PFSK-1 (cell line): ENCODE measurements around the gene PEX12.

Source experiments
- POLR2AphosphoS5 ChIP-seq: IDR thresholded peaks from 2 replicates; pipeline ENCODE4 v1.6.1; 2012; ENCODE audit warnings: low read depth, mild to moderate bottlenecking, control low read depth, low read length, moderate library complexity
- SIN3A ChIP-seq: IDR thresholded peaks from 2 replicates; pipeline ENCODE4 v1.6.1; 2012; ENCODE audit warnings: mild to moderate bottlenecking, low read length, moderate library complexity, borderline replicate concordance; ENCODE audit not compliant: insufficient read depth
- TAF1 ChIP-seq: IDR thresholded peaks from 2 replicates; pipeline ENCODE4 v1.6.1; 2012; ENCODE audit warnings: low read length, control low read depth, borderline replicate concordance; ENCODE audit not compliant: insufficient read depth
- TF ChIP-seq, protein P1 (sequence below), 2 experiments: IDR thresholded peaks; 2 replicates each; pipeline versions ENCODE4 v1.6.1 to v1.8.0; 2011 to 2012; ENCODE audit warnings: low read depth in 2 of 2, low read length in 2 of 2, control low read depth in 1 of 2, inconsistent platforms in 1 of 2, mild to moderate bottlenecking in 1 of 2, moderate library complexity in 1 of 2; ENCODE audit not compliant: insufficient read depth in 1 of 2

DNA sequence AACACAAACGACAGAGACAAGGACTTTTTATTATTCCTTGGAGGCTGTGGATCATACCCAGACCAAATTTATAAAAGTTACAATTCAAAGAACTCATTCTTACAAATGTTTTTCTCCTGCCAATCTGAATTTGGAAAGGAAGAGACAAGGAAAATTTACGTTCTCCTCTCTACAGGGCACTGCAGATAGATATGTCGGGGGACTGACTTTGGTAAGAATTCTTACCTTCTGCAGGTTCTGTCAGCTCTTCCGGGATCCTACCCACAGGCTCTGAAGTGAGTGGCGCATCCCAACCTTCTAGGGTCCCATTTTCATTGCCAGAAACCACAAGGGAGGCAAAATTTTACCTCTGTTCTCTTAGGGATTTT lies 38.7 kb downstream of the PEX12 start:
- TF ChIP-seq POLR2AphosphoS5, result no peak
- TF ChIP-seq TAF1, result no peak
- TF ChIP-seq, protein P1, sequence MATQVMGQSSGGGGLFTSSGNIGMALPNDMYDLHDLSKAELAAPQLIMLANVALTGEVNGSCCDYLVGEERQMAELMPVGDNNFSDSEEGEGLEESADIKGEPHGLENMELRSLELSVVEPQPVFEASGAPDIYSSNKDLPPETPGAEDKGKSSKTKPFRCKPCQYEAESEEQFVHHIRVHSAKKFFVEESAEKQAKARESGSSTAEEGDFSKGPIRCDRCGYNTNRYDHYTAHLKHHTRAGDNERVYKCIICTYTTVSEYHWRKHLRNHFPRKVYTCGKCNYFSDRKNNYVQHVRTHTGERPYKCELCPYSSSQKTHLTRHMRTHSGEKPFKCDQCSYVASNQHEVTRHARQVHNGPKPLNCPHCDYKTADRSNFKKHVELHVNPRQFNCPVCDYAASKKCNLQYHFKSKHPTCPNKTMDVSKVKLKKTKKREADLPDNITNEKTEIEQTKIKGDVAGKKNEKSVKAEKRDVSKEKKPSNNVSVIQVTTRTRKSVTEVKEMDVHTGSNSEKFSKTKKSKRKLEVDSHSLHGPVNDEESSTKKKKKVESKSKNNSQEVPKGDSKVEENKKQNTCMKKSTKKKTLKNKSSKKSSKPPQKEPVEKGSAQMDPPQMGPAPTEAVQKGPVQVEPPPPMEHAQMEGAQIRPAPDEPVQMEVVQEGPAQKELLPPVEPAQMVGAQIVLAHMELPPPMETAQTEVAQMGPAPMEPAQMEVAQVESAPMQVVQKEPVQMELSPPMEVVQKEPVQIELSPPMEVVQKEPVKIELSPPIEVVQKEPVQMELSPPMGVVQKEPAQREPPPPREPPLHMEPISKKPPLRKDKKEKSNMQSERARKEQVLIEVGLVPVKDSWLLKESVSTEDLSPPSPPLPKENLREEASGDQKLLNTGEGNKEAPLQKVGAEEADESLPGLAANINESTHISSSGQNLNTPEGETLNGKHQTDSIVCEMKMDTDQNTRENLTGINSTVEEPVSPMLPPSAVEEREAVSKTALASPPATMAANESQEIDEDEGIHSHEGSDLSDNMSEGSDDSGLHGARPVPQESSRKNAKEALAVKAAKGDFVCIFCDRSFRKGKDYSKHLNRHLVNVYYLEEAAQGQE (IDR thresholded peaks at IDR 0.05; ENCODE audit: insufficient read depth in 1 of 2, low read depth in 2 of 2, low read length in 2 of 2), result no peak
- no peak for TF ChIP-seq SIN3A
